Muscle of leg (tissue), 11 donors: ENCODE results near the gene HMOX2. TPM values are rescaled to one million over a fixed set of nuclear protein-coding genes. Genes with fewer than 3 reads are reported as not detected.

ENCODE experiments used
- DNase-seq: peaks from one replicate; pipeline ENCODE4 v3.0.0; 2013
- H3K27ac ChIP-seq: one replicate; pipeline ENCODE4 v1.5.1; 2013; ENCODE audit warnings: mild to moderate bottlenecking, low read length, control low read depth
- H3K27me3 ChIP-seq: one replicate; pipeline ENCODE4 v1.6.1; 2013; ENCODE audit warnings: low read length; ENCODE audit not compliant: control insufficient read depth, insufficient read depth
- H3K36me3 ChIP-seq: one replicate; pipeline ENCODE4 v1.6.1; 2013; ENCODE audit warnings: low read length; ENCODE audit not compliant: control insufficient read depth, insufficient read depth
- H3K4me1 ChIP-seq: one replicate; pipeline ENCODE4 v1.6.1; 2013; ENCODE audit warnings: low read length; ENCODE audit not compliant: control insufficient read depth, insufficient read depth
- H3K4me3 ChIP-seq: one replicate; pipeline ENCODE4 v1.5.1; 2013; ENCODE audit warnings: low read length, control low read depth
- H3K9me3 ChIP-seq: replicated peaks from 2 replicates; pipeline ENCODE4 v1.6.1; 2013; ENCODE audit warnings: low read depth, low read length; ENCODE audit not compliant: control insufficient read depth
- WGBS: methylation state at CpG from one replicate; pipeline ENCODE4 v1.1.5; 2013; ENCODE audit warnings: missing lambda C conversion rate; ENCODE audit not compliant: insufficient coverage; 5-methylcytosine and 5-hydroxymethylcytosine counted together
- polyA plus RNA-seq, 8 donors: library from polyadenylated mRNA; unstranded; fragments of 120-200 nt; gene quantifications; one replicate each; pipeline versions ENCODE4 v1.2.1 to v1.2.3, GENCODE V29; 2013; ENCODE audit warnings: inconsistent platforms in 1 of 8, low replicate concordance in 1 of 8; ENCODE audit not compliant: insufficient read length in 8 of 8, insufficient read depth in 1 of 8
- total RNA-seq: library from RNA; stranded (reverse); fragments of 120-200 nt; gene quantifications from one replicate; pipeline ENCODE4 v1.2.4, GENCODE V29; 2013

Gene HMOX2
- total and polyA plus RNA-seq, 9 donors, result 37.2 to 53.0 (median 47.7) TPM

DNA sequence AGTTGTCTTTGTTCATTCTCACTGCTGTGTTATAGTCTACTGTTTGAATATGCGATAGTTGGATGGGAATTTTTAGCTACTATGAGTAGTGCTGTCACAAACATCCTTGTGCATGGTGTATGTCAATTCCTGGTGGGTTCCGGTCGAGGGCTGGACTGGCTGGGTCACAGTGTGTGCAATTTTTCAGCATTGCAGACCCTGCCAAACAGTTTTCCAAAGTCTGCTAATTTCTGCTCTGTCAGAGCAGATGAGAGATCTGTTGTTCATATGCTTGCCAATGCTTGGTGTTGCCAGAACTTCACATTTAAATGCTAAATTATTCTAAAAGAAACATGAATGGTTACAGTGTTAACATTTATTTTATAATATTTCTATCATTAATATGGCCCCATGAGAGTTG, 76.3 kb downstream of the HMOX2 start:
- 20% methylated on average over 2 of the region's 3 CpGs for WGBS
- Histone ChIP-seq H3K4me1 (peaks cover 5% of the 10 kb centered on the region), H3K4me3 (no peak overlapping the region), H3K27ac (no peak overlapping the region), H3K36me3 (no peaks in the 10 kb centered on the region), H3K9me3 (no peaks in the 10 kb centered on the region), H3K27me3 (no peaks in the 10 kb centered on the region)
- peak; percentile 58 for DNase-seq

DNA sequence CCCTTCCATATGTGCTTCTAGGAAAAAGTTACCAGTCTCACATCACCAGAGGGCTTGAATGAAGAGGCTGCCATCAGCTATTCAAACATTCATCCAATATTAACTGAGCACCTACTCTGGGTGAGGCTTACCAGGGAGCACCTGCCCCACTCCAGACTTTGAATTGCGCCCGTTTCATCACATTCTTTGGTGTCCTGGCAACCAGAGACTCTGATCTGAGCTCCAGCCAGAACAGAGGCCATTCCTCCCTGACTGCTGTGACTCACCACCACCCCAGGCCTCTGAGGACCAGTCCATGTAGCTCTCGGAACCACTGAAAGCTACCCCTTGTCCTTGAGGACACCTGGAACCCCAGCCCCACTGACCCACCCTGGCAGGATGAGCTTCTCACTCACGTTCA, 79.9 kb downstream of the HMOX2 start, which contains the start of gene C16orf96:
TSS of gene C16orf96 (plus strand) at position 229 of the 400 bp plus-strand sequence. CDS start at position 379, 150 bp downstream.
- Histone ChIP-seq H3K27me3 (no peaks in the 10 kb centered on the region), H3K9me3 (no peaks in the 10 kb centered on the region), H3K4me1 (peaks cover 5% of the 10 kb centered on the region), H3K27ac (no peak within 1 kb of the TSS), H3K4me3 (no peak within 1 kb of the TSS), H3K36me3 (no peaks in the 10 kb centered on the region)
- no peak for DNase-seq
- 76% methylated on average over 4 of the region's 4 CpGs for WGBS

DNA sequence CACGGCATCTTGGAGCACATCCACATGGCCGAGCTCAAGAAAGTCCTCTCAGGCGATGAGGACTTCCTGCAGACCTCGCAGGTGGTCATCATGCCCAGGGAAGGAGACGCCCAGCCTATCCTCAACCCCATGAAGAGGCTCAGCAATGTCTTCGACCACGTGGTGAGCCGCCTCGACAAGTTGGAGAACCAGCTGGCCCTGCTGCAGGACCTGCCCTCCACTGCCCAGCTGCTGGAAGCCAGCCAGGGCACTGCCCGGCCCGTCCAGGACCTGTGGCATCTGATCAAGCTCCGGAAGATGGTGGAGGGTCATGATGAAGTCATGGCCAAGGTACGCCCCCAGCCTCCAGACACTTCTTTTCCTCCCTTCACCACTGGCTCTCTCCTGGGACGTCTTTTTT, 80.4 kb downstream of the HMOX2 start:
- WGBS, result 81% methylated on average over 11 of the region's 14 CpGs
- no peaks in the 10 kb centered on the region for H3K27me3 ChIP-seq
- no peaks in the 10 kb centered on the region for H3K9me3 ChIP-seq
- H3K4me1 ChIP-seq, result peaks cover 9% of the 10 kb centered on the region
- no peak overlapping the region for H3K27ac ChIP-seq
- no peak for DNase-seq
- H3K4me3 ChIP-seq, result no peak overlapping the region
- H3K36me3 ChIP-seq, result no peaks in the 10 kb centered on the region

DNA sequence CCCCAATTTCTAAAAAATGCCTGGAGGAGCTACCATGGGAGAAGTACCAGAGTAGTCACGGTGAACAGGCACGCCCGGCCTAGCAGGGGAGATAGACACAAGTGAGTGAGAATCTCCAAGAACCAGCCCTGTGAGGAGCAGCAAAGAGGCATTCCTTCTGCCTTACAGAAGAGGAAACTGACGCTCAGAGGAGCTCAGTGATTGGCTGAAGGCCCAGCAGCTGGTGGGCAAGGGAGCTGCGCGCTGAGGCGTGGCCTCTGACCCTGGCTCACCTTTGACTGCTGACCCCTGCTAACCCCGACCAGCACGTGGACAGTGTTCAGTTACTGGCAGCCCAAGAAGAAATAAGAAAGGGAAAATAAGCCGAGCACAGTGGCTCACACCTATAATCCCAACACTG, 81.8 kb downstream of the HMOX2 start:
- Histone ChIP-seq H3K27me3 (no peaks in the 10 kb centered on the region), H3K9me3 (no peaks in the 10 kb centered on the region), H3K4me1 (peaks cover 7% of the 10 kb centered on the region), H3K4me3 (no peak overlapping the region), H3K27ac (no peak overlapping the region), H3K36me3 (no peaks in the 10 kb centered on the region)
- no peak for DNase-seq
- 58% methylated on average over 9 of the region's 10 CpGs for WGBS

Other genes with a start within 250 kb of the HMOX2 start
- 365 TPM for gene SRL, start 234.3 kb upstream of the HMOX2 start, total RNA-seq
- 100 to 1,000 TPM; 377 to 639 (median 502) TPM for gene SRL, start 234.3 kb upstream of the HMOX2 start, polyA plus RNA-seq
- gene TFAP4, start 203.4 kb upstream of the HMOX2 start, total RNA-seq, result 7.0 TPM
- gene TFAP4, start 203.4 kb upstream of the HMOX2 start, polyA plus RNA-seq, result 10 to 100 TPM; 11.7 to 15.6 (median 13.5) TPM
- gene GLIS2, start 160.3 kb upstream of the HMOX2 start, total RNA-seq, result 6.5 TPM
- 10 to 100 TPM; 21.6 to 30.1 (median 25.8) TPM for gene GLIS2, start 160.3 kb upstream of the HMOX2 start, polyA plus RNA-seq
- gene PAM16, start 125.1 kb upstream of the HMOX2 start, total RNA-seq, result 31.5 TPM
- gene PAM16, start 125.1 kb upstream of the HMOX2 start, polyA plus RNA-seq, result 10 to 100 TPM; 22.1 to 34.0 (median 27.2) TPM
- gene VASN, start 104.5 kb upstream of the HMOX2 start, total RNA-seq, result 24.9 TPM
- gene VASN, start 104.5 kb upstream of the HMOX2 start, polyA plus RNA-seq, result 10 to 100 TPM in 6 of 8 donors, 1 to 10 TPM in 2; 8.6 to 33.5 (median 15.8) TPM
- 15.3 TPM for gene CORO7, start 59.8 kb upstream of the HMOX2 start, total RNA-seq
- gene CORO7, start 59.8 kb upstream of the HMOX2 start, polyA plus RNA-seq, result 10 to 100 TPM; 20.4 to 31.4 (median 25.1) TPM
- gene DNAJA3, start 50.5 kb upstream of the HMOX2 start, total RNA-seq, result 30.4 TPM
- gene DNAJA3, start 50.5 kb upstream of the HMOX2 start, polyA plus RNA-seq, result 10 to 100 TPM; 23.8 to 33.5 (median 28.2) TPM
- gene NMRAL1, start 1.8 kb upstream of the HMOX2 start, total RNA-seq, result 25.1 TPM
- gene NMRAL1, start 1.8 kb upstream of the HMOX2 start, polyA plus RNA-seq, result 10 to 100 TPM; 13.1 to 24.0 (median 16.0) TPM
- gene CDIP1, start 62.4 kb downstream of the HMOX2 start, total RNA-seq, result 16.3 TPM
- gene CDIP1, start 62.4 kb downstream of the HMOX2 start, polyA plus RNA-seq, result 10 to 100 TPM; 33.1 to 47.4 (median 38.2) TPM
- 0.53 TPM for gene C16orf96, start 79.9 kb downstream of the HMOX2 start, total RNA-seq
- under 1 TPM; 0.29 to 0.91 (median 0.54) TPM for gene C16orf96, start 79.9 kb downstream of the HMOX2 start, polyA plus RNA-seq
- gene UBALD1, start 138.5 kb downstream of the HMOX2 start, total RNA-seq, result 7.4 TPM
- gene UBALD1, start 138.5 kb downstream of the HMOX2 start, polyA plus RNA-seq, result 10 to 100 TPM; 18.2 to 24.5 (median 23.2) TPM
- gene MGRN1, start 148.4 kb downstream of the HMOX2 start, total RNA-seq, result 15.9 TPM
- 10 to 100 TPM; 32.9 to 50.7 (median 37.9) TPM for gene MGRN1, start 148.4 kb downstream of the HMOX2 start, polyA plus RNA-seq
- 26.0 TPM for gene NUDT16L1, start 217.2 kb downstream of the HMOX2 start, total RNA-seq
- gene NUDT16L1, start 217.2 kb downstream of the HMOX2 start, polyA plus RNA-seq, result 10 to 100 TPM; 24.9 to 32.2 (median 28.2) TPM